Frontal cortex (tissue), 4 donors: ENCODE results near the gene AMDHD1. TPM values are rescaled to one million over a fixed set of nuclear protein-coding genes. Genes with fewer than 3 reads are reported as not detected.
"Not testable (repeated sequence)": the region's sequence is repeated elsewhere in the genome, so short reads cannot be mapped to it uniquely, and the experiment has no call there.

Experiments used
- DNase-seq, 2 donors: peaks; one replicate each; pipeline ENCODE4 v3.0.0; 2012; ENCODE audit warnings: low spot score in 2 of 2
- FAIRE-seq: peaks from 2 replicates; lab custom pipeline; 2012; peaks lifted over from hg19 to GRCh38; lab: Jason Lieb, UNC
- total RNA-seq: library from RNA; depleted of rRNA; stranded (reverse); fragments of >200 nt; gene quantifications from one replicate; pipeline ENCODE4 v1.2.3, GENCODE V29; 2014
- donor health status: control.
- donor health status: control.
- donor health status: control.

Gene AMDHD1
- total RNA-seq, 1 donor from 2014 or later = 0.82 TPM

DNA sequence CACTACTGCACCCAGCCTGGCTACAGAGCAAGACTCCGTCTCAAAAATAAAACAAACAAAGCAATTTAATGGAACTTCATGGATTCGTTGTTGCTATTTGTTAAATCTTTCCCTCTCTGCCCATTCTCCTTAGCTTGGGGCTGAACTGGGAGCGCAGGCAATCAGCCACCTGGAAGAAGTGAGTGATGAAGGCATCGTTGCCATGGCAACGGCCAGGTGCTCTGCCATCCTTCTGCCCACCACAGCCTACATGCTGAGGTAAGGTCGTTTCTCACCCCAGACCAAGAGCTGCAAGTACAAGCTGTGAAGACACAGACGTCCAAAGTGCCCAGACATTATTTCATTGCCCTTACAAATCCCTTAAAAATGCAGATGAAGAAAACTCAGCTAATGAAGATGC is 19.1 kb downstream of the AMDHD1 start:
- FAIRE-seq (no peak), DNase-seq (no peak)

- FAIRE-seq = no peak
- no peak for DNase-seq
These were observed 20.0 kb downstream of the AMDHD1 start for GRCh38 chr12:95963096-95963495.

DNA sequence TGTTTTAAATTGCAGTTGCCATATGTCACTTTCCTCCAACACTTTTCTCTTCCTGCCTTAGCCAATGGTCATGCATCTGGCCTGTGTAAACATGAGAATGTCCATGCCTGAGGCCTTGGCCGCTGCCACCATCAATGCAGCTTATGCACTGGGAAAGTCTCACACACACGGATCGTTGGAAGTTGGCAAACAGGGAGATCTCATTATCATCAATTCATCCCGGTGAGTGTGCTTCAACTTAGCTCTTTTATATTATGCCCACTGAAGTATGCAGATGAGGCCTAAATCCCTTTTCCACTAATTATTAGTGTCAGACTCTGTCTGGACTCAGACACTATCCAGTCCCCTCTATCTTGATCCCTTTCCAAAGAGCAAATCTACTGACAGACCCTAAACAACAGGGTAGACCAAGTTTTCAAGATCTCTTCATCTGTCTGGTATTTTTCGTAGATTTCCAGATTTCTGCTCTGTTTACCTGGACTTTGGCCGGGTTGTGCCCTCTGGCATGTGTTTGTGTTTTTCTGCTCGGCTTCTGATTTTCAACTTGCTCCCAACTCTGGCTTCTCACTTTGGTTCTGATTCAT is 23.2 kb downstream of the AMDHD1 start:
- DNase-seq (no peak), FAIRE-seq (no peak)

DNA sequence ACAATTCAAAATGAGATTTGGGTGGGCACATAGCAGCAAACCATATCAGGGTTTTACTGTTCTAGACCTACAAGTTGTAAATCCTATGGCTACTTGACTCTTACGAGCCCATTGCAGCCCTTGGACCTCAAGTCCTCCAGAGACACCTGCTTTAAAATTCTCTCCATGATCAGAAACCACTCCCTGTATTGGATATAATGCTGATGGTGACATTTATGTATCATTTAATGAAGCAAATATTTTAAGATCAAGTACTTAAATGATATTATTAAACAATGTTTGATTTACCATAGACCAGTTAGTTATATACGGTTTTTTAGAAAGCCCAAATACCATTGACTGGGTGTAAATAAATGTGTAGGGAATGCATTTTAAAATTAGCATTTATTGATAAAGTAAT is 24.2 kb downstream of the AMDHD1 start:
- DNase-seq (no peak), FAIRE-seq (no peak)

DNA sequence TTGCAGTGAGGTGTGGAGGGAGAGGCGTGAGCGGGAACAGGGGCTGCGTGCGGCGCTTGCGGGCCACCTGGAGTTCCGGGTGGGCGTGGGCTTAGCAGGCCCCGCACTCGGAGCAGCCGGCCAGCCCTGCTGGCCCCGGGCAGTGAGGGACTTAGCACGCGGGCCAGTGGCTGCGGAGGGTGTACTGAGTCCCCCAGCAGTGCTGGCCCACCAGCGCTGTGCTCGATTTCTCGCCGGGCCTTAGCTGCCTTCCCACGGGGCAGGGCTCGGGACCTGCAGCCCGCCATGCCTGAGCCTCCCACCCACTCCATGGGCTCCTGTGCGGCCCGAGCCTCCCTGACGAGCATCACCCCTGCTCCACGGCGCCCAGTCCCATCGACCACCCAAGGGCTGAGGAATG is 26.0 kb downstream of the AMDHD1 start:
- DNase-seq, FAIRE-seq: not testable (repeated sequence)

- DNase-seq (no peak), FAIRE-seq (no peak)
These were observed 27.8 kb downstream of the AMDHD1 start for GRCh38 chr12:95970905-95971304.

- FAIRE-seq = no peak
- DNase-seq = no peak
These were observed 29.8 kb downstream of the AMDHD1 start for GRCh38 chr12:95972832-95973456.

DNA sequence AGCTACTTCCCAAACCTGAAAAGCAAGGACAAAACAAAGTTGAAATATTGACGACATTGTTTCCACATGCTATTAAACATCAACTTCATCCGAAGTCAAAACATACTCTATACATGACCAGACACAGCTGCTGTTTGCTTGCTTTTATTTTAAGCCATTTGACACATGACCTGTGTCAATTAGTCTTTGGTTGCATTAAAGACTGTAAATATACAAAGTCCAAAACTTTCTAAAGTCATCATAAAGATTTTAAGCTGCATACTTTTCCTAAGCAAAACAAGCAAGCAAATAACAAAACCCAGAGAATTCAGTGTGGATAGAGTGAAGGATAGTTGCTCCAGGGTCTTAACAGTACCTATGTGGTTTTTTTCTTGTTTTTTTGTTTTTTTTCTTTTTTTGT is 31.2 kb downstream of the AMDHD1 start:
- no peak for FAIRE-seq

GRCh38 chr12:95975491-95975890 is 32.4 kb downstream of the AMDHD1 start:
- no peak for FAIRE-seq
- no peak for DNase-seq

More for the DNA sequence above, 31.2 kb downstream of the AMDHD1 start:
- no peak for DNase-seq

- DNase-seq (no peak), FAIRE-seq (no peak)
These were observed 33.3 kb downstream of the AMDHD1 start for GRCh38 chr12:95976416-95976832.

DNA sequence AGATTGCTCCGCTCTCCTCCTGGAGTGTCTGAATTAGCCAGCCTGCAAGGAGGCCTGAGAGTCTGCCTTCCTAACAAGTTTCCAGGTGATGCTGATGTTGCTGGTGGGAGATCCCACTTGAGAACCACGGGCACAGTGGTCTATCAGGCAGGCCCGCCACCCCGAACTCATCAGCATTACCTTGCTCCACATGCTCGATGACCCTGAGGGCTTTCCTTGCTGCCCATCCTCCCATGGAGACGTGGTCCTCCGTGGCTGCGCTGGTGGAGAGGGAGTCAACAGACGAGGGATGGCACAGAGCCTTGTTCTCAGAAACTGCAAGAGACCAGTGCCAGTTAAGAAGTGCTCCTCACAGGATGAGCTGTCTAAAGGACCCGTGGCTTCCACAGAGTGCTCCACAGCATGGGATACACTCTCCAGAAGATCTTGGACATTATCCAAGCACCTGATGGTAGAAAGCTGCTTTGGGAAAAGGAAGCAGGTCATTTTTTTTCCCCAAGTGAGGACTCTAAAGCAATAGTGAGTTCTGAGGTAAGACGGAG is 34.7 kb downstream of the AMDHD1 start:
- FAIRE-seq = no peak
- no peak for DNase-seq

- no peak for FAIRE-seq
- DNase-seq = no peak
These were observed 35.2 kb downstream of the AMDHD1 start for GRCh38 chr12:95978351-95978750.

GRCh38 chr12:95978774-95979173 is 35.6 kb downstream of the AMDHD1 start:
- FAIRE-seq (no peak), DNase-seq (no peak)

- no peak for DNase-seq
- no peak for FAIRE-seq
These were observed 37.3 kb downstream of the AMDHD1 start for GRCh38 chr12:95980437-95980836.

DNA sequence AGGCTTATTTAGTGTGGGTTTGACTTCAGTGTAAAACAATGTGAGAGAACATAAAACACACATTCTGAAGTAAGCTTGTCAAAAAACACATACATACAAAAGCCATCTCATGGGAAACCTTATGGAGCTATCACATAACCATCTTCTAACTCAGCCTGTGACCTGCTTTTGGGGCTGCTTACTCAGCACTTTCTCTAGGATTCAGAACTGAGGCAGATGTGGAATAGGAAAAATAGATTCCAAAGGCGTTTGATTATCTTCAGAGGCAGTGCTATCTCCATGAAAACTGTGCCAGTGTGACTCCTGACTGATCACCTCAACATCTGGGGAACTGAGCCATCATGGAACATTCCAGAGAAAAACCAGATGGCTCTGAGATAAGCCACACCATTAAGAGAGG is 39.5 kb downstream of the AMDHD1 start:
- DNase-seq (no peak), FAIRE-seq (no peak)

DNA sequence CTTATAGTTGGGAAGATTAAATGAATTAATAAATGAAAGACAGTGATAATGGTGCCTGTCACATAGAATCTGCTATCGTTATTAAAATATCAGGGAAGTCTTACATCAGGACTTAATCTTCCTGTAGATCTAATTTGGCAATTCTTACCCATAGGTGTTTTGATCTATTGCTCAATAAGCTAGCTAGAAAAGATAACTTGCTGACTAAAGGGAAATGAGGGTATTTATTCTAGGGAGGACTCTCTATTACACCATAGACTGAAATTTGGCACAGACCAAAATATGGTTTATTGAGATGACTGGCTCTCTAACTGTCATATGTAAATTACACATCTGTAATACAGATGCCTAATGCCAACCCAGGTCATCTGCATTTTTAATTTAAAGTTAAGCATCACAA is 41.6 kb downstream of the AMDHD1 start:
- DNase-seq = no peak
- FAIRE-seq = no peak

DNA sequence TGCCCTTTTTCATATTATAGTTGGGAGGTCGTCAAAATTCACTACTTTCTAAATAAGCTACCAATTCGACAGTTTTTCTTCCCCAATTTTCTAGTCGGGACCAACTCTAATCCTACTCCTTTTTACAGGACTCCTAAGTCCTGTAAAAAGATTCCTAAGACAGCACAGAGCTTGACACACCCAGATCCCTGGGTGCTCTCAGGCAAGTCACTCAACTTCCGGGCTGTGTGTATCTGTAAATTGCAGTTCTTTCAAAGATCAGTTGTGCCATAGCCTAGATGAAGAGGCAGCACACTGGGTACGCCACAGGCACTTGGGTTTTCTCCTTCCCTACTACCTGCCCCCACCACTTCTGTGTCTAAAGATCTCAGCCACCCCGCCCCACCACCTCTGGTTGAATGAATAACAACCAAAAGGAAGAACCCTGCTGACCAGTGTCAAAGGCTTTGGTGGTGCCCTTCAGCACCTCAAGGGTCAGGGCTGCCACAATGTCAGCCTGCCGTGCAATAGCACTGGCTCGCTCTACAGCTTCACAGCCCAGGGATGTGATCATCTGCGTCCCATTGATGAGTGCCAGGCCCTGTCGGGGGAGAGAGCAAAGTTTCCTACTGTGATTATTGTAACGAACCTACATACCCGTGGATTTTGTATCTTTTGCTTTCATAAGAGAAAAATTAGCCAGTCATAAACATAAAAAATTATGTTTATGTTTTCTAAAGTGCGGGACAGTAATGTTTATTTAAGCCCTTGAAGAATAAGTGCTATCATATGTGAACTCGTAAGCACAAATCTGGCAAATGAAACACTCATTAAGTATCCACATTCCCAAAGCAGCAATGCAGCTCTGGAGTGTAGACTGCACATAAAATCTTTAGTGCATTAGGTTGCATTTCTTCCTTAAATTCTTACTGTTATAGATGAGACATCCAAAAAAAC is 43.8 kb downstream of the AMDHD1 start:
- no peak for FAIRE-seq
- no peak for DNase-seq

GRCh38 chr12:95988506-95989275 is 45.6 kb downstream of the AMDHD1 start:
- DNase-seq = no peak
- FAIRE-seq = no peak

- no peak for FAIRE-seq
- DNase-seq = no peak
These were observed 46.5 kb downstream of the AMDHD1 start for GRCh38 chr12:95989504-95990123.
